ENCODE measurements around the gene PLEKHA5. TPM values are rescaled to one million over a fixed set of nuclear protein-coding genes. Genes with fewer than 3 reads are reported as not detected.

Gene PLEKHA5
- total RNA-seq, 1 donor from 2014 or later, result 60.8 TPM

DNA sequence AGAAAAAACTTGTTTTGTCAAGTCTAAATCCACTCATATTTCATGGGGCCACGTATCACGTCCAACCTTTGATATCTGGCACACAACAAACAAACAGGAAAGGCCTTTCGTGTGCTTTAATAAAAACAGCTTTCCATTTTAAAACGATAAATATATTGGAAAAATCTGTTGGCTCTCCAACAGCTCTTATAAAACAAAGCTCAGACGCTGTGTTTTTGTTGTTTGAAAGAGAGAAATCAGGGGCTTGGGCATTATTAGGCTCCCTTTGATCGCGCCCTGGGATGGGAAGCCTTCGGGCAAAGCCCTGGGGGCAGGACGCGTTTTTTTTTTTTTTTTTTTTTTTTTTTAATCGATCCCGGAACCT is 429 bp upstream of the PLEKHA5 start:
- no peak for TF ChIP-seq CTCF (IDR thresholded peaks at IDR 0.05; ENCODE audit: borderline replicate concordance)
- H3K27ac ChIP-seq (replicated peaks), result peak overlapping the region; percentile 92
- peak overlapping the region; percentile 91 for H3K4me3 ChIP-seq
- H3K4me1 ChIP-seq, result peaks cover 37% of the 10 kb centered on the region
- DNase-seq, result no peak
- no peaks in the 10 kb centered on the region for H3K36me3 ChIP-seq
- no peaks in the 10 kb centered on the region for H3K27me3 ChIP-seq (ENCODE audit: low read depth)
- H3K9me3 ChIP-seq (replicated peaks), result peaks cover 27% of the 10 kb centered on the region
- intact Hi-C loops (cut with micrococcal nuclease), result no loop called here

DNA sequence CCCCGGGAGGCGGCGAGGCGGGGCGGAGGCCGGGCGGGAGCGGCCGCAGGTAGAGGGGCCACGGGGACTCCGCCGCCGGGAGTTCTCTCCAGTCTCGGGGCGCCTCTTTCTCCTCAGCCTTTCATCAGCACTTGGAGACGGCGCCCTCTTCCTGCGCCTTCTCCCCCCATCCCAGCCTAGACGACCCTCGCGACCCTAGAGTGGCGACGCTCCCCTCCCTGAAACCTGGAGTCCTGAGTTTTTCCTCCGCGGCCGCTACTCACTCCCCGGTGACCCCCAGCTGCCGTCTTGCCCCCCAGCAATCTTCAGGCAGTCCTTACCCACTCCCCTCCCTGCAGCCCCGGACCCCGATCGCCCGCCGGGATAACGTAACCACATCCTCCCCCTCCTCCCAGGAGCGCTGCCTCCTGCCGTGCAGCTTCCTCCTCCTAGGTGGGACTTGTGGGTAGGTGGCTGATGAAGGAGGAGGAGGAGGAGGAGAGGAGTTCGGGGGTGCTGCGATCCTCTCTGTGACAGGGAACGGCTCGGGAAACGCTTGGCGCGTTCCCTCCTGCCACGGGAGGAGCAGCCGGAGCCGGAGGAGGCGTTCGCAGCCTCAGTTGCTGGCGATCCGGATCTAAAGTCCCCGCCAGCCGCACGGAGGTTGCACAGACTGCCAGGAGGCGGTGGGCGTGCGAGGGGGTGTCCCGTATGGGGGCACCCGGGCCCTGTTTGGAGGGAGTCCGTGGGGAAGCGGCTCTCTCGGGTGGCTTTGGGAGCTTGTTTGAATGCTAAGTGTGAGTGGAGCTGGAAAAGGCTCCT is 891 bp downstream of the PLEKHA5 start:
- Histone ChIP-seq H3K9me3 (replicated peaks) (peaks cover 27% of the 10 kb centered on the region), H3K27me3 (ENCODE audit: low read depth) (no peaks in the 10 kb centered on the region), H3K36me3 (no peaks in the 10 kb centered on the region), H3K27ac (replicated peaks) (peak overlapping the region; percentile 92), H3K4me1 (peaks cover 50% of the 10 kb centered on the region), H3K4me3 (peak overlapping the region; percentile 91)
- peak; percentile 41 for DNase-seq
- intact Hi-C loops (cut with micrococcal nuclease), result loop anchor here (5.0 kb wide), 1 partner anchor 57 kb away; no protein-coding TSS in a partner anchor
- no peak for TF ChIP-seq CTCF (IDR thresholded peaks at IDR 0.05; ENCODE audit: borderline replicate concordance)

- intact Hi-C loops (cut with micrococcal nuclease), result loop anchor here (5.0 kb wide), 1 partner anchor 56 kb away; no protein-coding TSS in a partner anchor
- Histone ChIP-seq H3K9me3 (replicated peaks) (peaks cover 26% of the 10 kb centered on the region), H3K4me1 (peaks cover 56% of the 10 kb centered on the region), H3K4me3 (peak overlapping the region; percentile 91), H3K36me3 (no peaks in the 10 kb centered on the region), H3K27me3 (ENCODE audit: low read depth) (no peaks in the 10 kb centered on the region), H3K27ac (replicated peaks) (peak overlapping the region; percentile 92)
- no peak for DNase-seq
- no peak for TF ChIP-seq CTCF (IDR thresholded peaks at IDR 0.05; ENCODE audit: borderline replicate concordance)
These were observed 1.5 kb downstream of the PLEKHA5 start for GRCh38 chr12:19131025-19131444.

DNA sequence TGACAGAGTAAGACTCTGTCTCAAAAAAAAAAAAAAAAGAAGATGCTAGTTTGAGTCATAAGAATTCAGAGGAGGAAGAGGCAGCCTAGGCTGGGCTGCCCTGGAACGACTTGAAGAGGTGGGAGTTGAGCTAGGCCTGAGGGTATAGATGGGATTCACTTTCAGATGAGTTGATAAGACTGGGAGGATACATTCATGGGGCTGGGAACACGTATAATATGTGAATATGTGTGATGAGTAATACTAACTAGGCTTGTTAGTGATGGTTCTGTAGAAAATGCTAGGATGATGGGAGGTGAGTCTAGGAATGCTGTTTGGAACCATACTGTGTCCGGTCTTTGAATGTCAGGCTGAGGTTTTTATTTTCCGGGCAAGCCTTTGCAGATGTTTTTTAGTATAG is 9.0 kb downstream of the PLEKHA5 start:
- Histone ChIP-seq H3K9me3 (replicated peaks) (no peaks in the 10 kb centered on the region), H3K4me3 (no peak overlapping the region), H3K4me1 (peaks cover 83% of the 10 kb centered on the region), H3K36me3 (peaks cover 9% of the 10 kb centered on the region), H3K27me3 (ENCODE audit: low read depth) (no peaks in the 10 kb centered on the region), H3K27ac (replicated peaks) (no peak overlapping the region)
- DNase-seq, result no peak
- TF ChIP-seq CTCF (IDR thresholded peaks at IDR 0.05; ENCODE audit: borderline replicate concordance), result no peak
- intact Hi-C loops (cut with micrococcal nuclease), result no loop called here

DNA sequence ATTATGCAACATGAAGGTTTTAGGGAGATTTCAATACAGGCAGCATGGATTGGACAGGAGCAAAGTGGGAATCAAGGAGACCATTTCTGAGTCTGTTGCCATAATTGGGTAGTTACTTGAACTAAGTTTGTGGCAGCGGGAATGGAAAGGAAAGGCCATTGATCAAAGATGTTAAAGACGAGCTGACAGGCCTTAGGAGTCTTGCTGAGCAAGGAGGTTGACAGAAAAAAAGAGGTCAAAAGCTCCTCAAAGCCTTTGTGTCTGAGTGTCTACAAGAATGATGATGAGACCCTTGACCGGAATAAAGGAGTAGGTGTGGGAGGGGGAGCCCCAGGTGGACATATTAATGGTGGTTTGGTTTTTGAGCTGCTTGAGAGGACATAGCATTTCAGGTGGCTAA is 9.4 kb downstream of the PLEKHA5 start:
- intact Hi-C loops (cut with micrococcal nuclease), result no loop called here

More for the DNA sequence above, 9.4 kb downstream of the PLEKHA5 start:
- H3K27ac ChIP-seq (replicated peaks), result peak overlapping the region; percentile 17
- DNase-seq, result no peak
- H3K9me3 ChIP-seq (replicated peaks), result no peaks in the 10 kb centered on the region
- H3K4me3 ChIP-seq, result no peak overlapping the region
- H3K27me3 ChIP-seq (ENCODE audit: low read depth), result no peaks in the 10 kb centered on the region
- TF ChIP-seq CTCF (IDR thresholded peaks at IDR 0.05; ENCODE audit: borderline replicate concordance), result no peak
- peaks cover 79% of the 10 kb centered on the region for H3K4me1 ChIP-seq
- peaks cover 9% of the 10 kb centered on the region for H3K36me3 ChIP-seq
